Epithelial cell of proximal tubule (primary cell): ENCODE data around the gene ATG9A. TPM values are rescaled to one million over a fixed set of nuclear protein-coding genes. Genes with fewer than 3 reads are reported as not detected.

Experiments
- DNase-seq: peaks from one replicate; pipeline ENCODE4 v3.0.0-alpha.2; 2011; ENCODE audit warnings: low read depth
- H3K4me3 ChIP-seq: 2 replicates; pipeline ENCODE4 v1.5.1; 2011; ENCODE audit warnings: low read depth, mild to moderate bottlenecking, low read length
- total RNA-seq: library from RNA; depleted of rRNA; stranded (reverse); fragments of >200 nt; gene quantifications from 2 replicates; pipeline ENCODE4 v1.2.3, GENCODE V29; 2015
- TF ChIP-seq, protein P1 (sequence below): conservative IDR thresholded peaks from 2 replicates; pipeline ENCODE4 v1.5.1; 2012; ENCODE audit warnings: low read depth, mild to moderate bottlenecking, low read length

Gene ATG9A
- total RNA-seq, 1 donor from 2014 or later: 34.1 TPM

DNA sequence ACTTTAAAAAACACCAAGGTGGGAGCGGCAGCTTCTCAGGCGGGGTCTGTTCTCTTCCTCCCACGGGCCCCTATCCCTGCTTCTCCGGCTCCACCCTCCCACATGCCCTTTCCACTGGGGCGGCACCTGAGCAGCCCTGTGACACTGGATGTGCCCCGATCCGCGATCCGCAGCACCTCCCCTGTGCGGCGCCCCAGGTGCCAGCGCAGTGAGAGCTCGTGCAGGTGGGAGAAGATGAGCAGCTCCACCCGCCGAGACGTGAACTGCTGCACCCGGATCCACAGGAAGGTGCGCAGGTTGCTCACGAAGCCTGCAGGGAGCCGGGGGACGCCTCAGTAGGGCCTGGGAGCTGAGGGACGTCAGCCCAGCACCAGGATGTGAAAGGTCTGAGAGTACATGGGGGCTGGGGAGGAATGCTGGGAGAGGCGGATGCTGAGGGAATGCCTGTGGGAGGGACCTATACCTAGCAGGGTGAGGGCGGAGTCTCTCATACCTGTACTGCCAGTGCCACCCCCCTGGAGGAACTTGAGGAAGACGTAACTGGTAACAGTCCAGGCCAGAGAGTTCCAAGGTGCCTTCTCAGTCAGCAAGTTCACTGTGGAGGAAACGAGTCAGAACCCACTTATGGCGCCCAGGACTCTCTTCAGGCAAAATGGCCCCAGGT is 13.4 kb downstream of the ATG9A start:
- TF ChIP-seq, protein P1, sequence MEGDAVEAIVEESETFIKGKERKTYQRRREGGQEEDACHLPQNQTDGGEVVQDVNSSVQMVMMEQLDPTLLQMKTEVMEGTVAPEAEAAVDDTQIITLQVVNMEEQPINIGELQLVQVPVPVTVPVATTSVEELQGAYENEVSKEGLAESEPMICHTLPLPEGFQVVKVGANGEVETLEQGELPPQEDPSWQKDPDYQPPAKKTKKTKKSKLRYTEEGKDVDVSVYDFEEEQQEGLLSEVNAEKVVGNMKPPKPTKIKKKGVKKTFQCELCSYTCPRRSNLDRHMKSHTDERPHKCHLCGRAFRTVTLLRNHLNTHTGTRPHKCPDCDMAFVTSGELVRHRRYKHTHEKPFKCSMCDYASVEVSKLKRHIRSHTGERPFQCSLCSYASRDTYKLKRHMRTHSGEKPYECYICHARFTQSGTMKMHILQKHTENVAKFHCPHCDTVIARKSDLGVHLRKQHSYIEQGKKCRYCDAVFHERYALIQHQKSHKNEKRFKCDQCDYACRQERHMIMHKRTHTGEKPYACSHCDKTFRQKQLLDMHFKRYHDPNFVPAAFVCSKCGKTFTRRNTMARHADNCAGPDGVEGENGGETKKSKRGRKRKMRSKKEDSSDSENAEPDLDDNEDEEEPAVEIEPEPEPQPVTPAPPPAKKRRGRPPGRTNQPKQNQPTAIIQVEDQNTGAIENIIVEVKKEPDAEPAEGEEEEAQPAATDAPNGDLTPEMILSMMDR: no peak

DNA sequence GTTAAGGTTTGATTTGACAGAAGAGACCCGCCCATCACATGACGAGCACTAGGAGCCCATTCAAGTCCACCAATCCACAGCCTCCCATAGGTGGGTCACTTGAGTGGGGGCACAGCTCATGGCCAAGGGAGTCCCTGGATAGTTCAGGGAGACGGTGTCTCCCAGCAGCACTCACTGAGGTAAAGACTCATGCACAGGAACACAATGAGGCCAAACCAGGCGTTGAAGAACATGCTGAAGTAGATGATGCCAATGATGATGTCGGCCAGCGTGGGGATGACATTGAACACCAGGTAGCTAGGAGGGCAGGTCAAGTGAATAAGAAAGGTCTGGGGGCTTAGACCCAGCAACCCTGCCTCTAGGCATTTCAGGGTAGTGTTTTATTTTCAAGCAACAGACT is 14.7 kb downstream of the ATG9A start:
- DNase-seq: no peak
- H3K4me3 ChIP-seq: no peak overlapping the region
- TF ChIP-seq, protein P1: no peak

More for the DNA sequence above, 13.4 kb downstream of the ATG9A start:
- H3K4me3 ChIP-seq: no peak overlapping the region
- DNase-seq: no peak

DNA sequence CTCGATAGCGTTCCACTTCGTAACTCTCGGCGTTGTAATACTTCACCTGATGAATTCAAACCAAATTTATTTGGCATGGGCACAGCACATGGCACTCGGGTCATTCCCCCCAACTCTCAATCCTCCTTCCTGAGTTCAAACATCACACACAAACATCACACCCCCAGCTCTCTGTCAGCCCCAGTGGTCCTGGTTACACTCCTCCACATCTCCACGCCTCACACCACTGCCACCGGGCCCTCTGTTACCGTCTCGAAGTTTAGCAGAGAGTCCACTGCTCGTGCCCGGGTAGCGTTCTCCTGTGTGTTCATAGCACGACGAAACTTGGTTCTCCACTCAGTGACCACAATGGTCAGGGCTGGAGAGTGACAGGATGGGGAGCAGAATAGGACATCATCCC is 15.3 kb downstream of the ATG9A start:
- DNase-seq: no peak
- TF ChIP-seq, protein P1: no peak
- H3K4me3 ChIP-seq: no peak overlapping the region

DNA sequence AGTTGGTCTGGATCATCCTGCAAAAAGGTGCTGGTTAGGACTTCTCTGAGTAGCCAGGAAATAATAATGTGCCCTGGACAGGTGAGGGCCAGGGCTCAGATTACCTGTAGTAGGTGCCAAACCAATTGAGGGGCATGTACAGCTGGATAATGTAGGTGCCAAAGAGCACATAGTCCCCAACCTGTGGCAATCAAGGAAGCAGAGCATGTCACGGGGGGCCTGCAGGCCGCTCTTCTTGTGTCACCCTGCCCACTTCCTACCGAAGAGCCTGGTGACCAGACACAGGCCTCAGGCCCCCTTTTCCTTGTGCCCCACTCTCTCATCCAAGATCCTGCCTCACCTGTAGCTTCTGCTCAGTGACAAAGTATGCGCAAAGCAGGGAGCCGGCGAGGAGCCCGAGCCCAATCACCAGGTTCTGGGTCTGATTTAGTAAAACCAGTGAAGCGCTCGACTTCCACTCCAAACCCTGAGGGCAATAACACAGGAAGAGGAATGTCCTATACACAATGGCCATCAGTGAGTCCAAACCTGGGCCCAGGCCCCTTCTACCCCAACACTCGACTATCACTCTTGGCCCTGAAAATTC is 15.9 kb downstream of the ATG9A start:
- DNase-seq: no peak
- no peak overlapping the region for H3K4me3 ChIP-seq
- TF ChIP-seq, protein P1: no peak

DNA sequence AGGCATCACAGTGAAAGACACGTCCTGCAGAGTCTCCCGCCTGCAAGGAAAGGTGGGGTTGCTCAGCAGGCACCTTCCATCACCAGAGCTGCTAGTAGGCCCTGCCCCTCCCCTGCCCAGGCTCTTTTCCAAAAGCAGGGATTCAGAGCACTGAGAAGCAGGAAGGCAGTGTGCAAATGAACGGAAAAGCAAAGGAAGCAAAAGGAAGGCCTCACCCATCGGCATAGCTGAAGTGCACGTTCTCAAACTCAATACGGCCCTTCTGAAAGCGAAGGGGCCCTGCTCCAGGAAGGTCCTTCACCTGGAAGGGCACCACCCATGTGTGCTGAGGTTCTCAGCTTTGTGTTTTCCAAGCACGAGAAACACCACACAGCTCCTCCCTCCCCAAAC is 16.4 kb downstream of the ATG9A start:
- DNase-seq: no peak
- no peak overlapping the region for H3K4me3 ChIP-seq
- TF ChIP-seq, protein P1: no peak

DNA sequence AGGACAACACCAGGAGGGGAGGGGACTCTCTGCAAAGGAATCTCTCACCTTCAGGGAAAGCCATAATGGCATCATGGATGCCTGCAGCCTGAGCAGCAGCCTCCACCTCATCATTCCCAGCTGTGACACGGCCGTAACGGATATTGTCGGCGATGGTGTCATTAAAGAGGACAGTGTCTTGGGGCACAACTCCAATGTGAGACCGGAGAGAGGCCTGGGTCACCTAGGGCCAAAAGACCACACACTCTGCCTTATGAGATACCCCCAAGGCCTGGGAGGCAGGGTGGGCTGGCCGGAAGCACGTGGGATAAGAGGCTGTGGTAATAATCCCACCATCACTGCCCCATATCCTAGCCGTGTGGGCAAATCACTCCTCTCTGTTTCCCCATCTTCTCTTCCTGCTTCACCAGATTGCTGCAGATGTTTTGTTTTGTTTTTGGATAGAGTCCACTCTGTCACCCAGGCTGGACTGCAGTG is 18.5 kb downstream of the ATG9A start:
- TF ChIP-seq, protein P1: no peak
- no peak overlapping the region for H3K4me3 ChIP-seq
- DNase-seq: no peak
